ENCODE data around the gene NOM1.

NOM1 gene

GRCh38 chr7:157018328-157018996 is 69.0 kb downstream of the NOM1 start:
- TF ChIP-seq GABPA (IDR thresholded peaks at IDR 0.05; ENCODE audit: low read depth) (no peak), SPI1 (IDR thresholded peaks at IDR 0.05; ENCODE audit: borderline replicate concordance, low read depth) (no peak), POLR2AphosphoS5 (IDR thresholded peaks at IDR 0.05; ENCODE audit: low read depth) (no peak), REST (IDR thresholded peaks at IDR 0.05; ENCODE audit: insufficient replicate concordance, low read depth) (no peak)
- TF ChIP-seq, protein P1, sequence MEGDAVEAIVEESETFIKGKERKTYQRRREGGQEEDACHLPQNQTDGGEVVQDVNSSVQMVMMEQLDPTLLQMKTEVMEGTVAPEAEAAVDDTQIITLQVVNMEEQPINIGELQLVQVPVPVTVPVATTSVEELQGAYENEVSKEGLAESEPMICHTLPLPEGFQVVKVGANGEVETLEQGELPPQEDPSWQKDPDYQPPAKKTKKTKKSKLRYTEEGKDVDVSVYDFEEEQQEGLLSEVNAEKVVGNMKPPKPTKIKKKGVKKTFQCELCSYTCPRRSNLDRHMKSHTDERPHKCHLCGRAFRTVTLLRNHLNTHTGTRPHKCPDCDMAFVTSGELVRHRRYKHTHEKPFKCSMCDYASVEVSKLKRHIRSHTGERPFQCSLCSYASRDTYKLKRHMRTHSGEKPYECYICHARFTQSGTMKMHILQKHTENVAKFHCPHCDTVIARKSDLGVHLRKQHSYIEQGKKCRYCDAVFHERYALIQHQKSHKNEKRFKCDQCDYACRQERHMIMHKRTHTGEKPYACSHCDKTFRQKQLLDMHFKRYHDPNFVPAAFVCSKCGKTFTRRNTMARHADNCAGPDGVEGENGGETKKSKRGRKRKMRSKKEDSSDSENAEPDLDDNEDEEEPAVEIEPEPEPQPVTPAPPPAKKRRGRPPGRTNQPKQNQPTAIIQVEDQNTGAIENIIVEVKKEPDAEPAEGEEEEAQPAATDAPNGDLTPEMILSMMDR (IDR thresholded peaks at IDR 0.05; ENCODE audit: insufficient read depth, low read length) = no peak
- Histone ChIP-seq H3K27ac (replicated peaks) (no peak overlapping the region), H3K27me3 (ENCODE audit: insufficient read depth, poor library complexity, severe bottlenecking) (peaks cover 95% of the 10 kb centered on the region), H3K4me3 (replicated peaks; ENCODE audit: insufficient read depth, low read length) (no peak overlapping the region; the same call in 1 of the 2 replicates)
- DNase-seq (ENCODE audit: low read depth in 1 of 2, low spot score in 1 of 2) = no peak

GRCh38 chr7:157018997-157019608 is 69.6 kb downstream of the NOM1 start:
- TF ChIP-seq REST (IDR thresholded peaks at IDR 0.05; ENCODE audit: insufficient replicate concordance, low read depth) (no peak), POLR2AphosphoS5 (IDR thresholded peaks at IDR 0.05; ENCODE audit: low read depth) (no peak), SPI1 (IDR thresholded peaks at IDR 0.05; ENCODE audit: borderline replicate concordance, low read depth) (no peak), GABPA (IDR thresholded peaks at IDR 0.05; ENCODE audit: low read depth) (no peak)
- TF ChIP-seq, protein P1 (IDR thresholded peaks at IDR 0.05; ENCODE audit: insufficient read depth, low read length) = no peak
- DNase-seq (ENCODE audit: low read depth in 1 of 2, low spot score in 1 of 2) = no peak
- H3K27ac ChIP-seq (replicated peaks) = no peak overlapping the region
- no peak overlapping the region; the same call in 1 of the 2 replicates for H3K4me3 ChIP-seq (replicated peaks; ENCODE audit: insufficient read depth, low read length)
- peaks cover 93% of the 10 kb centered on the region for H3K27me3 ChIP-seq (ENCODE audit: insufficient read depth, poor library complexity, severe bottlenecking)

GRCh38 chr7:157019718-157020451 is 70.4 kb downstream of the NOM1 start:
- TF ChIP-seq GABPA (IDR thresholded peaks at IDR 0.05; ENCODE audit: low read depth) = no peak
- no peak for TF ChIP-seq SPI1 (IDR thresholded peaks at IDR 0.05; ENCODE audit: borderline replicate concordance, low read depth)
- TF ChIP-seq, protein P1 (IDR thresholded peaks at IDR 0.05; ENCODE audit: insufficient read depth, low read length) = no peak
- no peak for TF ChIP-seq POLR2AphosphoS5 (IDR thresholded peaks at IDR 0.05; ENCODE audit: low read depth)
- no peak for TF ChIP-seq REST (IDR thresholded peaks at IDR 0.05; ENCODE audit: insufficient replicate concordance, low read depth)
- H3K27me3 ChIP-seq (ENCODE audit: insufficient read depth, poor library complexity, severe bottlenecking) = peaks cover 93% of the 10 kb centered on the region

More at GRCh38 chr7:157019718-157020451, 70.4 kb downstream of the NOM1 start:
- Histone ChIP-seq H3K27ac (replicated peaks) (no peak overlapping the region), H3K4me3 (replicated peaks; ENCODE audit: insufficient read depth, low read length) (no peak overlapping the region)
- no peak for DNase-seq (ENCODE audit: low read depth in 1 of 2, low spot score in 1 of 2)
